Activated T-cell treated with anti-CD3 and anti-CD28 coated beads for 24 hours (primary cell): ENCODE results near the gene WDR46.
A peak's percentile ranks its signal among the peaks of the same experiment; 100 is the strongest.

Experiments used
- DNase-seq: peaks from one replicate; pipeline ENCODE4 v3.0.0-alpha.2; 2020; ENCODE audit warnings: low read depth

The WDR46 gene

DNA sequence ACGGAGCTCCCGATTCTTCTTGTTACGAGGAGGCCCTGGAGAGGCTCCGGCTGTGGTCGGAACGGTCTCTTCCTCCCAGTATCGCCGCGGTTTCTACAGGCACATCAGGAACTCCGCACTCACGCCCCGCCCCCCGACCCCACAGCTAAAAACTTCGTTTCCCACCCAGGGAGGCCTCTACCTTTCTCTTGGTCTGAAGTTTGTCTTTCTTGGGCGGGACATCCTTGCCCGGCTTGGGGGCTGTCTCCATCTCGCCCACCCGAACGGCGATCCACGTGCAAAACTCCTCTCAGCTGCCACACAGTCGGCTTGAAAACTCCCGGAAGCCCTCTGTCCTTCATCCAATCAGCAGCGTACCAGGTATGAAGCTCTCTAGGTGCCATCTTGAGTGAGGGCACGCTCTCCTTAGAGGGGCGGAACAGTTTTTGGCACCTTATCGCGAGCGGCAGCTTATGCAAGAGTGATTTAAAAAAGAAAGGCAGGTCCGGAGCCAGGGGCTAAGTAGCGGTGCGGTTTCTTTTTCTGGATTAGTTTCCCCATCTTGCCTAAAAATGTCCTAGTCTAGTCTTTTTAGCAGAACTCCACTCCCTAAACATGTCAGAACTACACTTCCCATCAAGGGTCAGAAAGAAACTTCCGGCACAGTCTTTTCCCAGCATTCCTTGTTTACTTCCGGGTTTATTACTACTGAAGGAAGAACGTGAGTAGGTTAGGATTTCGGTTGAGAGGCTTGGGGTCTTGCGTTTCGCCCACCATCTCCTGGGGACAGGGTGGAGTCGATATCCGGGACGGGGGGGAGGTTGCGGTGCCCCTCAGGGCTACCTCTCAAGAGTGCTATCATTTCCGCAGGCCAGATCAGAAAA is at the start of gene WDR46, which contains the start of gene PFDN6:
WDR46 (minus strand) TSS at position 319 of the 863 bp plus-strand sequence; CDS start at position 250, 69 bp downstream.
PFDN6 (plus strand) TSS at position 681 of the 863 bp plus-strand sequence. CDS start 256 bp downstream, outside the sequence.
- DNase-seq = peak; percentile 75

- DNase-seq = no peak
Observed at GRCh38 chr6:33336495-33336894, 47.5 kb upstream of the WDR46 start.

DNA sequence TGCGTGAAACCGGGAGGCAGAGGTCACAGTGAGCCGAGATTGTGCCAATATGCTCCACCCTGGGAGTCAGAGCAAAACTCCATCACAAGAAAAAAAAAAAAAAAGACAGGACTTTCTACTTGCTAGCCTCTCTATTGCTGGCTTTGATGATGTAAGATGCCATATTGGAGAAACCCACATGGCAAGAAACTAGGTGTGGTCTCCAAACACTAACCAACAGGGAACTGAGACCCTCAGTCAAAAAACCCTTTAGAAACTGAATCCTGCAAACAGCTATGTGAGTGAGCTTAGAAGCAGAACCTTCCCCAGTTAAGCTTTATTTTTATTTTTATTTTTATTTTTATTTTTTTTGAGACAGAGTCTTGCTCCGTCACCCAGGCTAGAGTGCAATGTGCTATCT is 46.9 kb upstream of the WDR46 start:
- no peak for DNase-seq

GRCh38 chr6:33333666-33334065 is 44.6 kb upstream of the WDR46 start:
- no peak for DNase-seq

GRCh38 chr6:33330736-33331135 is 41.7 kb upstream of the WDR46 start:
- no peak for DNase-seq

GRCh38 chr6:33329058-33329457 is 40.0 kb upstream of the WDR46 start:
- no peak for DNase-seq

- no peak for DNase-seq
Observed at GRCh38 chr6:33324125-33324524, 35.1 kb upstream of the WDR46 start.

DNA sequence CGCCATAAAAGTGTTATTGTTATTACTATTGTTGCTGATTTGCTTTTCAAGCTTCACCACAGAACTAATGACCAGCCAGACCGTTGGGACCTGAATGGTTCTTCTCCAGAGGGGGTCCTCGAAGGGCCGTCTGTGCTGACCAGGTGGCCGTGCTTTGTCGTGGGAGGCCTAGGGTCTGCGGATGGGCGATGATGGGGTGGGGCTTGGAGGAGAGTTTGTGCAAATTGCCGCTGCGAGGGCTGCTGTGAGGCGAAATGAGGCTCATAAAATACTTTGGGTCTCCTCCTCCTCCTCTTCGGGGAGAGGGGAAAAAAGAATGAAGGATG is 34.5 kb upstream of the WDR46 start:
- DNase-seq = no peak

DNA sequence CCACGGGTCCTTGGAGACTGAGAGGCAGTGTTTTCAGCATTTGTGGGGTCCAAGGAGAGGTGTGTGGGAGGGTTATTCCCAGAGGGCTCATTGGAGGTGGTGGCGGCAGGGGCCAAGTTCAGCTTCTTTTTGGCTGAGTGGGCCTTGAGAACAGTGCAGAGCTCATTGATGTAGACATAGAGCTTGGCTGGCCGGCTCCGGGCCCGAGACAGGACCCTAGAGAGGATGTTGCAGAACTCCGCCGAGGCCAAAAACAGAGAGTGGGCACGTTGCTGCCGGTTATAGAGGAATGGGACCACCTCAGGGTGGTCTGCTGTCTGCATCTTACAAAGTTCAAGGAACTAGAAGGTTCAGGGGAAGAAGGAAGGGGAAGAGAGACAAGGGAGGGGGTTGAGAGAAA is 32.2 kb upstream of the WDR46 start:
- DNase-seq = no peak

GRCh38 chr6:33320315-33321181 is 31.5 kb upstream of the WDR46 start:
- no peak for DNase-seq

DNA sequence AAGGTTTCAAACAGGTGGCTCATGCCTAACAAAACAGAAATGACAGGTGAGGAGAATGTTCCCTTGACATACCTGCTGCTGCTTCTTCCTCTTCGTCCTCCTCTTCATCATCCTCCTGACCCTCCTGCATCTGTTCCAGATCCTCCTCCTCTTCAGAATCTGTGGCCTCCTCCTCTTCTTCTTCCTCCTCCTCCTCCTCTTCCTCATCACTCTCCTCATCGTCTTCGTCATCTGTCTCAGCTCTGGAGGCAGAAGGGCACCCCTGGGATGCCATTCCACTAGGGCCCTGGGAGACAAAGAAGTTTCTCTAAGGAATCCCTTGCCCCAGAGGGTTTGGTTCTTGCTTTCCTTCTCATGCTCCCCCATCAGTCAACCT is 30.9 kb upstream of the WDR46 start:
- no peak for DNase-seq

DNA sequence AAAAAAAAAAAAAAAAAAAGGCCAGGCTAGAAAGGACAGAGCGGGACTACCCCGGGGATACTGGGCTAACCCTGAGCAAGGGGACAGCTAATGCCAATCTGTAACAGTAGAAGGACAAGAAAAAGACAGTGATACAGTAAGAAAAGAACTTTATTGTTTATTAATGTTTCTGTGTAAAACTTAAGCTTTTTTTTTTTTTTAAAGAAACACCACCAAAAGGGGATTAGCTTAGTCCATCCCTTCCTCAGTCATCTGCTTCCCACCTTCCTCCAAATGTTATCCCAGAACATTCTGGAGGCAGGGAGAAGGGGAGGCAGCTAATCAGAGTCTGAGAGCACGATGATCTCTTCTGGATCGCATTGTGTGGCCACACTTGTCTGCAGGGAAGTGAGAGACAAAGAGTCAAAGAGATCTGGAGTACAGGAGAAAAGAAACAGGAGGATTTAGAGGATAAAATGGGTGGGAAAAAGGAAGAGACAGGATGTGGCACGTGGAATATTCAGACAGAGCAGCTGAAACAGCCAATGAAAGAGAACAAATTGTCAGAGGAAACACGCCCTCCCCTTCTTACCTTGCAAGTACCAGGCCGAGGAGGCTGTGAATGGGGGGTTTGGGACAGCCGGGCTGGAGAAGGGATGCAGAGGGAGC is 29.5 kb upstream of the WDR46 start:
- no peak for DNase-seq

- DNase-seq = peak; percentile 94
Observed at GRCh38 chr6:33317669-33318425, 28.8 kb upstream of the WDR46 start, which contains the start of gene ZBTB22. Gene ZBTB22, minus strand, starts transcription at chr6:33317744. Its CDS starts 828 bp downstream, at chr6:33316916.

DNA sequence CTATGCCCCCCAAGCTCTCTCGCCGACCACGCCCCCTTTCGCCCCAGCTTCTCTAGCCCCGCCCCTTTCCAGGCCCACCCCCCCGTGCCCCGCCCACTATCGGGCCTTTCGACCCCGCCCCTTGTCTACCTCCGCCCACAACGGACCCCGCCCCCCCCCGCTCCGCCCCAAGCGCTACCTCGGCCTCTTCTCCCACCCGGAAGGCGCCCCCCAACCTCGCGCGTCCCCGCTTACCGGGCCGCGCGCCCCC is 28.3 kb upstream of the WDR46 start:
- DNase-seq = no peak

- no peak for DNase-seq
Observed at GRCh38 chr6:33316603-33317418, 27.8 kb upstream of the WDR46 start.

DNA sequence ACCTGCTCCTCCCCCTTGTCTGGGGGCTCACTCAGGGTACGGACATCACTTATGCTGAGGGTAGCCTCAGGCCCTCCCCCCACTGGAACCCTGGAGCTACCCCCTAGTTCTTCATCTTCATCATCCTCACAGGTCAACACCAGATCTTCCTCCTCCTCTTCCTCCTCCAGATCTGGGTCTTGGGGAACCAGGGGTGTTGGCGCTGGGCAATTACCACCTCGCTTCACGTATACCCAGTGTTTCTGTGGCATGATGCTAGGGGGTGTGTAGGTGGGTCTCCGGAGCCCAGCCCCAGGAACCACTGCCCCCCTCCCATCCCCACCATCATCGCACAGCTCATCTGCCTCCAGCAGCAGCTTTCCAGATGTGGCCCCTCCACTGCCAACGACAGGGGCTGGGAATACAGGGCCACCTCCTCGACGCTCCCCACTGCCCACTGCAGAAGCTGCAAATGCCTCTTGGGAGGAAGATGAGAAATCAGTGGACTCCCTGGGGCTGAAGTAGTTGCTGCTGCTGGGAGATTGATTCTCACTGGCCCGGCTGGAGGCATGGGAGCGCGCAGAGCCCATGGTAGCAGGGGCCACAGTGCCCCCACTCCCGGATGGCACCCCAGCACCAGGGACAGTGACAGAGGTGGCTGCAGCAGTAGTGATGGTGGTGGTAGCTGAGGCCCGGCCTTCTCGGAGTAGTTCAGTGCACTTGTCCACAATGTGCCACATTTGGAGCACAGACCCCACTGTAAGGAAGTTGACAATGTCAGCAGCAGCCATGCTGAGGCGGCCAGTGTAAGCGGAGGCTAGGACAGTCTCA is 27.0 kb upstream of the WDR46 start:
- DNase-seq = no peak

DNA sequence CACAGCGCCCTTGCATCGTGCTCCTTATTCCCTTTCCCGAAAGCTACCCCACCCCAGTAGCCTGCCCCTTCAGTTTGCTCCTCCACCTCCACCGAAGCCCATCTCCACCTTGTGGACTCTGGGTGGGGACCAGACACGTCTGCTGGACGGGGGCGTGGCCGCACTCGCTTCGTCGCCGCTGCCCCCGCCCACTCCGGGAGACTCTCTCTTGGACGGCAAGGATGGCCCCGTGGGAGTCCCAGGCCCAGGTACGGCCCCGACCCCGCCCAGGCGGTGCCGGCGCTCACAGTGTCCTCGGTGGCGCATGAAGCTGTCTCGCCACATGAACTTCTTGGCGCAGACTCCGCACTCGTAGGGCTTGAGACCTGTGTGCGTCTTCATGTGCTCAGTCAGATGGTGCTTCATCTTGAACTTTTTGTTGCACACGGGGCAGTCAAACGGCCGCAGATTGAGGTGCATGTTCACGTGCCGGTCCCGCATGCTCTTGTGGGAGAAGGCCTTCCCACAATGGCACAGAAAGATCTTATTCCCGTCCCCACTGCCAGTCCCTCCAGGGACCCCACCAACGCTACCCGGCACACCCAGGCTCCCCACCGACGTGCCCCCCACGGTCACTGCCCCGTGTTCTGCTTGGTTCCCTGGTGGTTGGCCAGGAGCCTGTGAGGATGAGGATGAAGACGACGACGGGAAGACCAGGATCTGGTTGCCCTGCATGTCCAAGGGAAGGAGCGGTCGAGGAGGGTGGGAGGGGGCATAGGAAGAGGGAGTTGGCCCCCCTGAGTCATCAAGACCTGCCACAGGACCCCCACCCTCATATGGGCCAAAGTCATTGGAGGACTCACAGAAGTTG is 26.1 kb upstream of the WDR46 start:
- no peak for DNase-seq

GRCh38 chr6:33314515-33314942 is 25.5 kb upstream of the WDR46 start:
- peak; percentile 45 for DNase-seq
